GM23248 (cell line): ENCODE measurements around the gene KIZ.

Experiments used
- EZH2 ChIP-seq: fragments of 200-600 bp; sonication (generic); IDR thresholded peaks from 2 replicates; pipeline ENCODE4 v1.6.1; 2018; ENCODE audit warnings: antibody characterized with exemption, mild to moderate bottlenecking; ENCODE audit not compliant: insufficient read depth, poor library complexity, severe bottlenecking
- EZH2phosphoT487 ChIP-seq: fragments of 200-600 bp; sonication (generic); IDR thresholded peaks from 2 replicates; pipeline ENCODE4 v1.6.1; 2018; ENCODE audit warnings: antibody characterized with exemption, moderate library complexity, mild to moderate bottlenecking, low read depth; ENCODE audit not compliant: insufficient read depth

- TF ChIP-seq EZH2phosphoT487 (no peak), EZH2 (no peak)
Observed at GRCh38 chr20:21184819-21185218, 58.9 kb downstream of the KIZ start.
